GM12878 (cell line): Measurements from ENCODE around the gene POMP. TPM values are rescaled to one million over a fixed set of nuclear protein-coding genes. Genes with fewer than 3 reads are reported as not detected.

Experiments used
- ASH2L ChIP-seq: fragments of 300-600, 200-600 bp; sonication (generic); IDR thresholded peaks from 2 replicates; pipeline ENCODE4 v1.6.1; 2017; ENCODE audit warnings: low read depth, mild to moderate bottlenecking, borderline replicate concordance
- BCL11A ChIP-seq: IDR thresholded peaks from 2 replicates; pipeline ENCODE4 v1.6.1; 2011; ENCODE audit warnings: low read depth, low read length
- CREM ChIP-seq: IDR thresholded peaks from 2 replicates; pipeline ENCODE4 v1.6.1; 2014; ENCODE audit warnings: antibody characterized with exemption, low read depth
- CUX1 ChIP-seq: IDR thresholded peaks from 2 replicates; pipeline ENCODE4 v1.6.1; 2012; ENCODE audit warnings: improper control_type of control experiment, low read depth, low read length; ENCODE audit not compliant: insufficient replicate concordance
- IRF3 ChIP-seq: fragments of 450-650 bp; IDR thresholded peaks from 2 replicates; pipeline ENCODE4 v1.6.1; 2014; ENCODE audit warnings: mild to moderate bottlenecking
- MXI1 ChIP-seq: fragments of 150-350 bp; IDR thresholded peaks from 2 replicates; pipeline ENCODE4 v1.6.1; 2011; ENCODE audit warnings: low read depth, mild to moderate bottlenecking, inconsistent platforms, low read length, improper control_type of control experiment
- PKNOX1 ChIP-seq: fragments of 450-650 bp; IDR thresholded peaks from 2 replicates; pipeline ENCODE4 v1.6.1; 2016; ENCODE audit warnings: mild to moderate bottlenecking
- POLR2A ChIP-seq: IDR thresholded peaks from 2 replicates; pipeline ENCODE4 v1.6.1; 2011; ENCODE audit warnings: low read depth, mild to moderate bottlenecking, low read length
- POU2F2 ChIP-seq: IDR thresholded peaks from 3 replicates; pipeline ENCODE4 v1.6.1; 2011; ENCODE audit warnings: low read depth, mild to moderate bottlenecking, low read length, borderline replicate concordance
- WRNIP1 ChIP-seq: IDR thresholded peaks from 2 replicates; pipeline ENCODE4 v1.6.1; 2011; ENCODE audit warnings: low read depth, low read length, improper control_type of control experiment, borderline replicate concordance
- ZNF217 ChIP-seq: fragments of 450-650 bp; IDR thresholded peaks from 2 replicates; pipeline ENCODE4 v1.6.1; 2017; ENCODE audit warnings: antibody characterized with exemption, mild to moderate bottlenecking
- ZZZ3 ChIP-seq: IDR thresholded peaks from 2 replicates; pipeline ENCODE4 v1.6.1; 2011; ENCODE audit warnings: low read depth; ENCODE audit not compliant: control insufficient read depth, insufficient read length
- polyA plus RNA-seq, 11 experiments: library from polyadenylated mRNA; depleted of rRNA in 4 of 11; unstranded in 6 of 11; stranded (reverse) in 5 of 11; fragments of >200 nt; fragmentation: Nextera tagmentation in 4 of 11; fragmentation: Illumina TruSeq in 1 of 11; extraction: Ambion mirVana in 4 of 11; extraction: Trizol in 1 of 11; gene quantifications; 1 replicate in 1 of 11; 2 replicates in 10 of 11; pipeline versions ENCODE4 v1.2.1 to v1.2.3, GENCODE V29; 2011 to 2016; ENCODE audit warnings: inconsistent platforms in 2 of 11, missing spikeins in 2 of 11, low read depth in 1 of 11
- total RNA-seq, 4 experiments: library from RNA; depleted of rRNA in 3 of 4; stranded (reverse); fragments of >200 nt in 3 of 4; fragmentation: Illumina TruSeq in 1 of 4; extraction: Trizol in 1 of 4; gene quantifications; 2 replicates each; pipeline versions ENCODE4 v1.2.1 to v1.2.3, GENCODE V29; 2013 to 2021

Gene POMP
- total and polyA plus RNA-seq, 10 of the 15 experiments (the other 5 are each of a cell fraction or from before 2014, with no cell fraction given) = 90.4 to 668 (median 144) TPM

- TF ChIP-seq MXI1 (no peak), POU2F2 (no peak), BCL11A (no peak), CREM (no peak), PKNOX1 (no peak), ZZZ3 (no peak), ZNF217 (no peak), IRF3 (no peak), ASH2L (no peak), POLR2A (no peak), WRNIP1 (no peak), CUX1 (no peak)
Observed at GRCh38 chr13:28655561-28655960, 3.4 kb upstream of the POMP start (continued).
